Stimulated activated CD4-positive, alpha-beta T cell treated with anti-CD3 and anti-CD28 coated beads, Interleukin-2, amount 100 ng/mL, for 24 hours (primary cell): ENCODE data around the gene RHOJ.
"Not testable (repeated sequence)": the region's sequence is repeated elsewhere in the genome, so short reads cannot be mapped to it uniquely, and the experiment has no call there.

Source experiments
- DNase-seq, 2 donors: peaks; one replicate each; pipeline ENCODE4 v3.0.0-alpha.2; 2020

The RHOJ gene

DNA sequence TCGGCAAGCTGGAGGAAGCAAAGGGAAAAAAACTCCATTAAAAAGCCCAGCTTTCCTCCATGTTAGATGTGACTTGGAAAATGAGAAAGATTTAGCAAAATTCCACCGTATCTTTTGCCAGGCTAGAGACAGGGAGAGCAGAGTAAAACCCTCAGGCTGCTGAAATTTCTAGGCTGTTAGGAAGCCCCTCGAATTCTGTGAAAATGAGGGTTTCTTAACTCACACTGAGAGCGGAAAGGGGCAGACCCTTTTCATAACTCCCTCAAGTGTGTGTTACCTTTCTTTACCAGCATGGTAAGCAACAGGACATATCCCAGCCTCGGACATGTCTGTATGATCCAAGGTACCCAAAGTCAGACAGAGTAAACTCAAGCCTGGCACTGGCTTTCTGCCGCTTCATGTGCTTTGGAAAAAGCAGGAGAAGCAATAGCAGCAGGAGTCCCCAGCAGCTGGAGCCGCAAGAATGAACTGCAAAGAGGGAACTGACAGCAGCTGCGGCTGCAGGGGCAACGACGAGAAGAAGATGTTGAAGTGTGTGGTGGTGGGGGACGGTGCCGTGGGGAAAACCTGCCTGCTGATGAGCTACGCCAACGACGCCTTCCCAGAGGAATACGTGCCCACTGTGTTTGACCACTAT, at the start of gene RHOJ:
Gene RHOJ (plus strand): TSS at position 37 of the 637 bp plus-strand sequence. CDS start 427 bp downstream, at position 464.
- no peak for DNase-seq

GRCh38 chr14:63155511-63156185, 48.6 kb upstream of the RHOJ start:
- no peak for DNase-seq

DNA sequence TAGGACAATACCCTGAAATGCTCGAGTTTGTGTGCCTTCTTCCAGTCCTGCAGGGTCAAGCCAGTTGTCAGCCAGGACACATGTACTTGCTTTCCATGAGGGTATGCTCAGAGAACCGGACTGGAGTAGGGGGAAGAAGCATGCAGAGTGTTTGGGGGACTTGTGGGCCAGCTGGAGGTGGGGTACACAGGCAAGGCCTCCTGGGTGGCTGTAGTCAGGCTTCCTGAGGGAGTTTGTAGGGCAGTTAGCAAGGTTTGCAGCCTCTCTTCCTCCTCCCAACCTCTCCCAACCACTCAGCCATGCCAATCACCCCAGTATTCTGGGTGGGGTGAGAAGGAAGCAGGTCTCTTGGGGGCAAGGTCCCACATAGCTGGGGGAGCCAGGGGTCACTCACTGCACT, 47.0 kb upstream of the RHOJ start:
- no peak for DNase-seq

GRCh38 chr14:63163306-63163705, 40.9 kb upstream of the RHOJ start:
- DNase-seq: no peak

- DNase-seq: no peak
These were observed 40.0 kb upstream of the RHOJ start for GRCh38 chr14:63164108-63164683.

DNA sequence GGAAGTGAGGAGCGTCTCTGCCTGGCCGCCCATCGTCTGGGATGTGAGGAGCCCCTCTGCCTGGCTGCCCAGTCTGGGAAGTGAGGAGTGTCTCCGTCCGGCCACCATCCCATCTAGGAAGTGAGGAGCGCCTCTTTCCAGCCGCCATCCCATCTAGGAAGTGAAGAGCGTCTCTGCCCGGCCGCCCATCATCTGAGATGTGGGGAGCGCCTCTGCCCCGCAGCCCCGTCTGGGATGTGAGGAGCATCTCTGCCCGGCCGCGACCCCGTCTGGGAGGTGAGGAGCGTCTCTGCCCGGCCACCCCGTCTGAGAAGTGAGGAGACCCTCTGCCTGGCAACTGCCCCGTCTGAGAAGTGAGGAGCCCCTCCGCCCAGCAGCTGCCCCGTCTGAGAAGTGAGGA, 39.0 kb upstream of the RHOJ start:
- DNase-seq: not testable (repeated sequence)

DNA sequence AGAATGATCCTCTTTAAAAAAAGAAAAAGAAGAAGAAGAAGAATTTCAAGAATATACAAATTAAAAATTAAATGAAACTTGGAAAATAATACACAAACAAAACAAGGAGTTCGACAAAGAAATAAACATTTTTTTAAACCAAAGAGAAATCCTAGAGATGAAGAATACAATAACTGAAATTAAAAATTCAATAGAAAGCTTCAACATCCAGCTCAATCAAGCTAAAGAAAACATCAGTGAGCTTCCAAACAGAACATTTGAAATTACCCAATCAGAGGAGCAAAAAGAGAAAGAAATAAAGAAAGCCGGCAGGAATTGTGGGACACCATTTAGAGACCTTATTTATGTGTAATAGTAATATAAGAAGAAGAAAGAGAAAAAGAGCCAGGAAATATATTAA, 37.2 kb upstream of the RHOJ start:
- no peak for DNase-seq

- DNase-seq: no peak
These were observed 29.5 kb upstream of the RHOJ start for GRCh38 chr14:63174760-63175191.

- DNase-seq: no peak
These were observed 28.7 kb upstream of the RHOJ start for GRCh38 chr14:63175531-63175930.

GRCh38 chr14:63178912-63179311, 25.3 kb upstream of the RHOJ start:
- no peak for DNase-seq

DNA sequence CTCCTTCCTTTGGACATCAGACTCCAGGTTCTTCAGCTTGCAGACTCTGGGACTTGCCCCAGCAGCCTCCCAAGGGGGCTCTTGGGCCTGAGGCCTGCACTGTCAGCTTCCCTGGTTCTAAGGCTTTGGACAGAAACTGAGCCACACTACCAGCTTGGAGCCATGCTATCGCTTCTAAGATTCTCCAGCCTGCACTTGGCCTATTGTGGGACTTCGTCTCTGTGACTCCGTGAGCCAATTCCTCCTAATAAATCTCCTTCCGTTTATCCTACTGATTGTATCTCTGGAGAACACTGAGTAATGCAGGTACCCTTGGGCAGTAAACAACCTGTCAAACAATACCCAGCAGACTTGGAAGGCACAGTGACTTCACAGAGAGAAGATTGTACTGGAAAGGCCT, 24.9 kb upstream of the RHOJ start:
- DNase-seq: no peak

DNA sequence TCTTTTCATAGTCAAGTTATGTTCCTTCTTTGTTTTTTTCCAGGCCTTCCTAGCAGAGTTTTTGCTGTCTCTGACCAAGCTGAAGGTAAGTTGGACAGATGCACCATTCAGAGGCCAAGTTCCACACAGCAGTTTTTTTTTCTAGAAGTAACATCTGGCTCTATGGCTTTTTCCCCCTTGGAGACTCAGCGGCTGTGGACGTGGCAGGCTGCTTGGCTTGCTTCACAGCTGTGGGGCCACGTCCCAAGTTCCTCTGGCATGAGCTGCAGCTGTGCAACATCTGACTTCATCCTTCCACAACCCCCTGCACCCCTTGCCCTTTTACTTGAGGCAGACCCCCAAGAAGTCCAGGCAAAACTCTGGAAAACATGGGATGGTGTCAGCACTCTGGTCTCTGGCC, 24.2 kb upstream of the RHOJ start:
- no peak for DNase-seq

- no peak for DNase-seq
These were observed 21.3 kb upstream of the RHOJ start for GRCh38 chr14:63182968-63183367.

DNA sequence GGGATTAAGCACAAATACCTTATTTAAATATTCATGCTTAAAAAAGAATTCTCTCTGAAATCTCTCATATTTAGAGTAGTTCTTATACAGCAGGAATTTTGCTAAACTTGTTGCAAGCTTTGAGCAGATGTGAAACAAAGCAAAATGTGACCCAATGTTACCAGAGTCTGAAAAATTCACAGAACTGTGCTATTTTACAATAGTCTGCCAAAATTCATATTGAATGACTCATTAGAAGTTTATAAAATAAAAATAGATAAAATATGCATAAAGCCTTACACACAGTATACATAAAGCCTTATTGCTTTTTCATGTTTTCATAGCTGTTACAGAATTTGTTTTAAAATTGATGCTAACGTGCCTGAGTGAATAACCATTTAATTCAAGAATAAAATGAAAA, 17.8 kb upstream of the RHOJ start:
- DNase-seq: no peak

GRCh38 chr14:63191211-63191610, 13.0 kb upstream of the RHOJ start:
- no peak for DNase-seq

GRCh38 chr14:63192085-63192484, 12.2 kb upstream of the RHOJ start:
- no peak for DNase-seq

GRCh38 chr14:63193236-63193635, 11.0 kb upstream of the RHOJ start:
- no peak for DNase-seq

GRCh38 chr14:63200035-63200740, 4.1 kb upstream of the RHOJ start:
- no peak for DNase-seq

DNA sequence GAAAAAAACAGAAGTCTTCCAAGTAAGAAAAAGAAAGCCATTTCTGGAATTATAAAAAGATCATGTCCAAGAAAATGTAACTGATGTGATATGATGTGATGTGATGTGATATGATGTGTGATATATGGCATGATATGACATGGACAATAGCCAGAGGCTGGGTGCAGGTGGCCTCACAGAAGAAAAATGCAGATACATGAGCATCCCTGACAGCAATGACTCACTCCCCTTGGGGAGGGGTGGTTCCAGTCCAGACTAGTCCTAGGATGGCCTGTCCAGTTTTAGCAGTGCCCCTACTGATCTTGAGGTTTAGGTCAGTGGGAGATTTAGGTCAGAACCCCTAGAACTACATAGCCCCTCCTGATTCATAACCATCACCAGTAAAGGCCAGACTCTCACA, 3.5 kb upstream of the RHOJ start:
- no peak for DNase-seq

- no peak for DNase-seq
These were observed 1.2 kb upstream of the RHOJ start for GRCh38 chr14:63203015-63203414.

- DNase-seq: no peak
These were observed 431 bp upstream of the RHOJ start for GRCh38 chr14:63203618-63204406.

- DNase-seq: no peak
These were observed 867 bp downstream of the RHOJ start for GRCh38 chr14:63205044-63205575.

DNA sequence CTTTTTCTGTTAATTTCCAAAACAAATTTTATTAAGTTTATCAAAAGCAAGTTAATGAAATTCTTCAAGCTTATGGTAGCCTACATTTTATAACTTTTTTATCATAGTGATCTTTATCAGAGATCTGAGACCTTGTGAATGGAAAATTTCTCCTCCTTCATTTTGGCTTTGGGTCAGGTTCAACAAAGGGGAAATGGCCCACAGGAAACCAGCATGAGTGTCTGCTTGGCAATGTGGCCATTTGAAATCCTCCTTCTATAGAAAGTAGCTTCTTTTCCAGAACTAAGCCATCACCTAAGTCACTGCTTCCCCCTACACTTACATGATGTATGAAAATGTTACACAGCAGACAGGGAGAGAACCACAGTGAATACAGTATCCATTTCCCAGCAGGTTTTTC, 1.6 kb downstream of the RHOJ start:
- DNase-seq: no peak
